ENCODE measurements around the gene MLEC. TPM values are rescaled to one million over a fixed set of nuclear protein-coding genes. Genes with fewer than 3 reads are reported as not detected.
A peak's percentile ranks its signal among the peaks of the same experiment; 100 is the strongest.

MLEC gene
- total RNA-seq, result 10 to 100 TPM; 49.1 to 63.1 TPM

DNA sequence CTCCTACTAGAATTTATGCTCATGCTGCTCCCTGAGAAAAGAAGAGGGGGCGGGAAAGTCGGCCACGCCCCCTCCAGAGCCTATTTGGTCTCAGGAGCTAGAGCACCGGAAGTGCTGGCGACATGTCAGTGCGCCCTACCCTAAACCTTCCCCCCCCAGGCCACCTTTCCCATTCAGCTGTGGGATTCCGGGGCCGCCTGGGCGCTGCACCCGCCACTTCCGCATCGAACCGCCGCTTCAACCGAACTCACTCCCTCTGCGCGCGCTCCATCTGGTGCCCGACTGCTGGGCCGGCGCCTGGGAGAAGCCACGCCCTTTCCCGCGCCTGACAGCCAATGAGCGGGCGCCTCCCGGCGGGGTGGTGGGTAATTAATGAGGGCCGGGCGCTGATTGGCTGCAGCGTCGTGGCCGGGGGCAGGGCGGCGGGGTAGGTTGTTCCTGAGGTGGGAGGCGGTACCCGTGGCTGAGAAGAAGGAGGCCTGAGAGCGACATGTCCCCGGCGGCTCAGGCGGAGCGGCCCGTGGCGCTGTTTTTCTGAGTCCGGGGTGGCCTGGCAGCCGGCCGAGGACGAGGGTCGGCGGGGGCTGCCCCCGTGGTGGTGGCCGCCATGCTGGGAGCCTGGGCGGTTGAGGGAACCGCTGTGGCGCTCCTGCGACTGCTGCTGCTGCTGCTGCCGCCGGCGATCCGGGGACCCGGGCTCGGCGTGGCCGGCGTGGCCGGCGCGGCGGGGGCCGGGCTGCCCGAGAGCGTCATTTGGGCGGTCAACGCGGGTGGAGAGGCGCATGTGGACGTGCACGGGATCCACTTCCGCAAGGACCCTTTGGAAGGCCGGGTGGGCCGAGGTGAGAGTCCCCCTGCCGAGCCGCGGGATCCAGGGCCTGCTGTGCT is at the start of gene MLEC:
Gene MLEC (plus strand): TSS at position 460 of the 888 bp plus-strand sequence. CDS start 148 bp downstream, at position 608.
- DNase-seq (ENCODE audit: low spot score), result peak; percentile 97
- no peaks in the 10 kb centered on the region for H3K36me3 ChIP-seq
- H3K9me3 ChIP-seq, result no peaks in the 10 kb centered on the region
- H3K27ac ChIP-seq, result peak within 1 kb of the TSS; percentile 85 to 86
- ATAC-seq (ENCODE audit: insufficient number of reproducible peaks, low FRiP score, low read depth), result peak; percentile 95
- no peaks in the 10 kb centered on the region for H3K27me3 ChIP-seq (replicated peaks; ENCODE audit: insufficient read depth)
- peaks cover 19 to 27% of the 10 kb centered on the region in 2 donors for H3K4me1 ChIP-seq (ENCODE audit: control insufficient read depth in 1 of 2, low read depth in 2 of 2)
- peak within 1 kb of the TSS; percentile 93 for H3K4me3 ChIP-seq
- no peak for TF ChIP-seq CTCF (IDR thresholded peaks at IDR 0.05)

DNA sequence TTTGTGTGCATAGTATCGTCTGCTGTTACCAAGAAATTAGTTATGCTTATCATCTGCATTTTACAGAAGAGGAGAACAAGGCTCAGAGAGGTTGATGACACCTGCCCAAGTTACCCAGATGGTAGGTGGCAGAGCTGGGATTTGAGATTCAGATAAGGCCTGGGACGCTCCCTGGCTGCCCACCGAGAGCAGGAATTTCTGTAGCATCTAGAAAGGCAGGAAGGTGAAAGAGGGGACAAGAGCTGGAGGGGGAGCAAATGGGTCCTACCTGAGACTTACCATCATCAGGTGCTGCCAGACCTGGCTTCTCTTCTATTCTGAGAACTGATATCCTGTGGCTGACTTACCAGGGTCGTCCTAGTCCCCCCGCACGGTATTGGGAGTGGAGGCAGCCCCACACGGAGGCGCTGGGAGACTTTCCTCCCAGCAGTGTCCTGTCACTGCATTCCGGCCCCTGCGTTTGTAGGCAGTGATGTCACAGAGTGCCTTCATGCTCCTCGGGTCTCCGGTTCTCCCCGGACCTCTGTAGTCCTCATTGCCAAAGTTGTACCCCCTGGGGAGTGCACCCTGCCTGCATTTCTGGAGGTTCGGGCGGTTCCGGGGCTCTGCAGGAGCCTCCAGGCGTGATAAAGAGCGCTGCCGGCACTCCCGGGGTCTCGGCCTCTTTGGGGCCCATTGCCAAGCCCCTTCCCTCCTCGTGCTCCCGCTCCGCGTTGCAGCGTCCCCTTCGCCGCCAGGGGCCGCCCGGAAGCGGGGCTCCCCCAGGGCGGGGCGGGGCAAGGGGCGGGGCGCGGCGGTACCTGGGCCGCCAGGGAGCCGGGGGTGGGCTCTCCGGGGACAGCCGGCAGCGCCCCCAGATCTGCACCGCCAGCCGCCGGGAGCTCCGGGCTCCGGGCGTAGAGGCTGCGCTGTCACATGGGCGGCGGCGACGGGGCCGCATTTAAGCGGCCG is 46.9 kb upstream of the MLEC start, which contains the start of gene CABP1:
Gene CABP1 (plus strand): TSS at position 856 of the 951 bp plus-strand sequence. CDS start 60 bp downstream, at position 916.
- peak within 1 kb of the TSS; percentile 64 for H3K4me3 ChIP-seq
- H3K4me1 ChIP-seq (ENCODE audit: control insufficient read depth in 1 of 2, low read depth in 2 of 2), result peaks cover 8 to 15% of the 10 kb centered on the region in 2 donors
- peaks cover 19% of the 10 kb centered on the region for H3K27me3 ChIP-seq (replicated peaks; ENCODE audit: insufficient read depth)
- ATAC-seq (ENCODE audit: insufficient number of reproducible peaks, low FRiP score, low read depth), result no peak
- H3K9me3 ChIP-seq, result no peaks in the 10 kb centered on the region
- TF ChIP-seq CTCF (IDR thresholded peaks at IDR 0.05), result no peak
- H3K27ac ChIP-seq, result no peak within 1 kb of the TSS
- H3K36me3 ChIP-seq, result no peaks in the 10 kb centered on the region
- no peak for DNase-seq (ENCODE audit: low spot score)

DNA sequence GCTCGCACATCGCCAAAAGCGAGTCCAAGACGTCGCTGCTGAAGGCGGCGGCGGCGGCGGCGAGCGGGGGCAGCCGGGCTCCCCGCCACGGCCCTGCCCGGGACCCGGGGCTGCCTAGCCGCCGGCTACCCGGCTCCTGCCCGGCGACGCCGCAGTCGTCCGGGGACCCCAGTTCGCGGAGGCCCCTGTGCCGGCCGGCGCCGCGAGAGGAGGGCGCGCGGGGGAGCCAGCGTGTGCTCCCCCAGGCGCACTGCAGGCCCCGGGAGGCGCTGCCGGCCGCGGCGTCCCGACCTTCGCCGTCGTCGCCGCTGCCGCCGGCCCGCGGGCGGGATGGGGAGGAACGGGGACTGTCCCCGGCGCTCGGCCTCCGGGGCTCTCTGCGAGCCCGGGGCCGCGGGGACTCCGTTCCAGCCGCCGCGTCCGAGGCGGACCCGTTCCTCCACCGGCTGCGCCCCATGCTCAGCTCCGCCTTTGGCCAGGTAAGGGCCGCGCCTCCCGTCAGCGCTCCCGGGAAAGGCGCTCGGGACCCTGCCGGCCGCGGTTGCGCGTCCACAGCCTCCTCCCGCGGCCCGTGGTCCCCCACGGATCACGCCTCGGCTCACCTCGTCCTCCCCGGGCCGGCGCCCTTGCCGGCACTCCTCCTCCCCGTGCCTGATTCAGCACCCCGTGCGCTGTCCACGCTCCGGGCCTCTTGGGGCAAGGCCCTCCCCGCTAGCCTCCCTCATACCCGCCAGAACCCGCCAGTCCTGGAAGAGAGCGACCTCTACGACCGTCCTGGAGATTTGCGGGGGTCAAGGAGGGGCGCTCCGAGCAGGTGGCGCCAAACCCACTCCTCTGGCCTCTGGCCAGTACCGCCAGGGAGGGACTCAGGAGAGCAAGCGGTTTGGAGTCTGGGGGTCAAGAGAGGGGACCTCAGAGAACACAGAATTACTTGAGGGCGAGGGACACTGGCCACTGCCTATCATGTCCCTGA is 45.8 kb upstream of the MLEC start:
- Histone ChIP-seq H3K27ac (no peak overlapping the region), H3K27me3 (replicated peaks; ENCODE audit: insufficient read depth) (peaks cover 19% of the 10 kb centered on the region), H3K4me3 (peak overlapping the region; percentile 64), H3K36me3 (no peaks in the 10 kb centered on the region), H3K4me1 (ENCODE audit: control insufficient read depth in 1 of 2, low read depth in 2 of 2) (peaks cover 8 to 15% of the 10 kb centered on the region in 2 donors), H3K9me3 (no peaks in the 10 kb centered on the region)
- DNase-seq (ENCODE audit: low spot score), result no peak
- ATAC-seq (ENCODE audit: insufficient number of reproducible peaks, low FRiP score, low read depth), result no peak
- TF ChIP-seq CTCF (IDR thresholded peaks at IDR 0.05), result no peak

GRCh38 chr12:120642121-120642520 is 44.8 kb upstream of the MLEC start:
- no peak for TF ChIP-seq CTCF (IDR thresholded peaks at IDR 0.05)
- H3K4me1 ChIP-seq (ENCODE audit: control insufficient read depth in 1 of 2, low read depth in 2 of 2), result peaks cover 8 to 15% of the 10 kb centered on the region in 2 donors
- H3K9me3 ChIP-seq, result no peaks in the 10 kb centered on the region
- H3K27ac ChIP-seq, result no peak overlapping the region
- H3K36me3 ChIP-seq, result no peaks in the 10 kb centered on the region
- H3K27me3 ChIP-seq (replicated peaks; ENCODE audit: insufficient read depth), result peaks cover 19% of the 10 kb centered on the region
- DNase-seq (ENCODE audit: low spot score), result no peak
- H3K4me3 ChIP-seq, result no peak overlapping the region
- ATAC-seq (ENCODE audit: insufficient number of reproducible peaks, low FRiP score, low read depth), result no peak

Measured in thoracic aorta (tissue), 2 donors.